ENCODE measurements around the gene EIF4E3.

GRCh38 chr3:71647751-71648150 is 77.5 kb downstream of the EIF4E3 start:
- TF ChIP-seq CTCF (IDR thresholded peaks at IDR 0.05): no peak
- no peak for TF ChIP-seq EP300 (IDR thresholded peaks at IDR 0.05)
